Psoas muscle (tissue), 8 donors: Measurements from ENCODE around the gene PGGT1B. TPM values are rescaled to one million over a fixed set of nuclear protein-coding genes. Genes with fewer than 3 reads are reported as not detected.
A peak's percentile ranks its signal among the peaks of the same experiment; 100 is the strongest.
"Not testable (repeated sequence)": the region's sequence is repeated elsewhere in the genome, so short reads cannot be mapped to it uniquely, and the experiment has no call there.

Experiments used
- ATAC-seq, 4 donors: fragments of 200-7000 bp; cut with Tn5 transposase; one replicate each; pipeline ENCODE4 v1.9.1; 2020; ENCODE audit warnings: moderate library complexity in 3 of 4, mild to moderate bottlenecking in 2 of 4
- DNase-seq, 2 donors: peaks; one replicate each; pipeline ENCODE4 v3.0.0-alpha.2; 2020
- H3K27ac ChIP-seq: fragments of 200-600 bp; one replicate; pipeline ENCODE4 v1.8.0; 2022
- H3K27me3 ChIP-seq, 3 donors: fragments of 200-600 bp in 1 of 3; one replicate each; pipeline versions ENCODE4 v1.6.1 to v1.8.0; 2013 to 2022; ENCODE audit warnings: low read length in 2 of 3, mild to moderate bottlenecking in 2 of 3, moderate library complexity in 1 of 3; ENCODE audit not compliant: insufficient read depth in 3 of 3
- H3K36me3 ChIP-seq, 2 donors: fragments of 200-600 bp in 1 of 2; one replicate each; pipeline versions ENCODE4 v1.6.1 to v1.8.0; 2013 to 2022; ENCODE audit warnings: low read depth in 1 of 2, mild to moderate bottlenecking in 1 of 2, moderate library complexity in 1 of 2; ENCODE audit not compliant: insufficient read depth in 1 of 2
- H3K4me1 ChIP-seq: fragments of 200-600 bp; one replicate; pipeline ENCODE4 v1.8.0; 2022
- H3K4me3 ChIP-seq: fragments of 200-600 bp; one replicate; pipeline ENCODE4 v1.8.0; 2022; ENCODE audit warnings: mild to moderate bottlenecking
- H3K9me3 ChIP-seq: fragments of 200-600 bp; one replicate; pipeline ENCODE4 v1.8.0; 2022
- WGBS, 3 donors: extraction: QIAGEN DNeasy Blood & Tissue Kit; methylation state at CpG; one replicate each; pipeline versions ENCODE4 v1.1.6 to v1.1.7; 2013; 5-methylcytosine and 5-hydroxymethylcytosine counted together
- intact Hi-C, 2 donors: fragments of 100-400 bp; cut with DNase I; formaldehyde crosslinking; loops; one replicate each; pipeline versions ENCODE4 v1.11.0 to v1.14.2; 2022
- polyA plus RNA-seq, 3 donors: library from polyadenylated mRNA; stranded (reverse); fragments of 200-250 nt; gene quantifications; one replicate each; pipeline ENCODE4 v1.2.3, GENCODE V29; 2013
- total RNA-seq, 4 donors: library from RNA; stranded (reverse); fragmentation: NEBNext Ultra II Directional in 2 of 4; extraction: Animal tissue kit (Norgen Biotek cat#: 25700) in 2 of 4; gene quantifications; one replicate each; pipeline versions ENCODE4 v1.2.1 to v1.2.4, GENCODE V29; 2021 to 2023
- TF ChIP-seq, protein P1 (sequence below): fragments of 200-600 bp; IDR thresholded peaks from one replicate; pipeline ENCODE4 v1.8.0; 2022; ENCODE audit warnings: antibody characterized with exemption
- donor health status: healthy with polysubstance abuse.
- donor health status: DM: no; HTN: no; CAD: no; lungs with moderate emphysema.
- donor health status: Bipolar disorder and iron deficiency.
- donor health status: healthy.
- donor health status: DM: yes; HTN: yes; CAD: no.
- donor health status: DM: no; HTN: no; CAD: no.
- donor health status: DM: no; HTN: no; CAD: no.
- donor health status: DM: yes; HTN: yes; CAD: no.

The PGGT1B gene
- total and polyA plus RNA-seq, 7 donors, result 2.7 to 29.0 (median 18.4) TPM

DNA sequence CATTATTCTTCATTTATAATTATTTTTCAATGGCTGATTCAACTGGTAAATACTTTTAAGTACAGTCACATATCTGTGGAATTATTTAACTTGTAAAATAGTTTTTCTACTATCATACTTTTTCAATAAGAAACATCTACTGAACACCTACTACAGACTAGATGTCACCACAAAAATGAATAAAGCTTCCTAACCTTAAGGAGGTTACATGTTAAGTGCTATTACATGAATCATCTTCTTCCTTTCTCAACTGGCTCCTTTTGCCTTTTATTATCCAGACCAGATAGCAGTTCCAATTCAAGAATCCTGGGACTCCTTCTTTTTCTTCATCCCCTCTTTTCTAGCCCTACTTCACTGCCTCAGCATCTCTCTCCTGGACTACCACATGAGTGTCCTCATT is 4.7 kb downstream of the PGGT1B start:
- ATAC-seq (no peak), DNase-seq (no peak)
- Histone ChIP-seq H3K36me3 (no peaks in the 10 kb centered on the region), H3K9me3 (no peaks in the 10 kb centered on the region), H3K4me1 (peaks cover 27% of the 10 kb centered on the region), H3K4me3 (no peak overlapping the region), H3K27ac (no peak overlapping the region), H3K27me3 (no peaks in the 10 kb centered on the region)
- TF ChIP-seq, protein P1, sequence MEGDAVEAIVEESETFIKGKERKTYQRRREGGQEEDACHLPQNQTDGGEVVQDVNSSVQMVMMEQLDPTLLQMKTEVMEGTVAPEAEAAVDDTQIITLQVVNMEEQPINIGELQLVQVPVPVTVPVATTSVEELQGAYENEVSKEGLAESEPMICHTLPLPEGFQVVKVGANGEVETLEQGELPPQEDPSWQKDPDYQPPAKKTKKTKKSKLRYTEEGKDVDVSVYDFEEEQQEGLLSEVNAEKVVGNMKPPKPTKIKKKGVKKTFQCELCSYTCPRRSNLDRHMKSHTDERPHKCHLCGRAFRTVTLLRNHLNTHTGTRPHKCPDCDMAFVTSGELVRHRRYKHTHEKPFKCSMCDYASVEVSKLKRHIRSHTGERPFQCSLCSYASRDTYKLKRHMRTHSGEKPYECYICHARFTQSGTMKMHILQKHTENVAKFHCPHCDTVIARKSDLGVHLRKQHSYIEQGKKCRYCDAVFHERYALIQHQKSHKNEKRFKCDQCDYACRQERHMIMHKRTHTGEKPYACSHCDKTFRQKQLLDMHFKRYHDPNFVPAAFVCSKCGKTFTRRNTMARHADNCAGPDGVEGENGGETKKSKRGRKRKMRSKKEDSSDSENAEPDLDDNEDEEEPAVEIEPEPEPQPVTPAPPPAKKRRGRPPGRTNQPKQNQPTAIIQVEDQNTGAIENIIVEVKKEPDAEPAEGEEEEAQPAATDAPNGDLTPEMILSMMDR, result no peak
- intact Hi-C loops, result no loop called here

DNA sequence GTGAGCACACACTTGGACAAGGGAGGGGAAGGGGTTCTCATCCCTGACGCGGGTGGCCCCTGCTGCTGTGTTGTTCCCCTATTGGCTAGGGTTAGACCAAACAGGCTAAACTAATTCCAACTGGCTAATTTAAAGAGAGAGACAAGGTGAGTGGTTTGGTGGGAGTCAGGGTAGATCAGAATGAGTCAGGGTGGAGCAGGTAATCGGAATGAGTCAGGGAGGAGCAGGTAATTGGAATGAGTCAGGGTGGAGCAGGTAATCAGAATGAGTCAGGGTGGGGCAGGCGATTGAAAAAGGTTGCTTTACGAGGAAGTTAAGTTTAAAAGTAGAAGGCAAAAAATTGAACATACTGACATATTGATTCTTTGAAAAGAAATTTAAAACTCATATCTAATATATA is 13.3 kb downstream of the PGGT1B start:
- not testable (repeated sequence) for H3K4me1 ChIP-seq, H3K27ac ChIP-seq, H3K36me3 ChIP-seq, H3K9me3 ChIP-seq, H3K27me3 ChIP-seq, ATAC-seq, DNase-seq, H3K4me3 ChIP-seq
- 74 to 81% (median 74%) methylated on average over 5 of the region's 5 CpGs for WGBS, 3 donors
- intact Hi-C loops, result loop anchor here (5.0 kb wide), 2 partner anchors 152 to 1637 kb away; no protein-coding TSS in a partner anchor

DNA sequence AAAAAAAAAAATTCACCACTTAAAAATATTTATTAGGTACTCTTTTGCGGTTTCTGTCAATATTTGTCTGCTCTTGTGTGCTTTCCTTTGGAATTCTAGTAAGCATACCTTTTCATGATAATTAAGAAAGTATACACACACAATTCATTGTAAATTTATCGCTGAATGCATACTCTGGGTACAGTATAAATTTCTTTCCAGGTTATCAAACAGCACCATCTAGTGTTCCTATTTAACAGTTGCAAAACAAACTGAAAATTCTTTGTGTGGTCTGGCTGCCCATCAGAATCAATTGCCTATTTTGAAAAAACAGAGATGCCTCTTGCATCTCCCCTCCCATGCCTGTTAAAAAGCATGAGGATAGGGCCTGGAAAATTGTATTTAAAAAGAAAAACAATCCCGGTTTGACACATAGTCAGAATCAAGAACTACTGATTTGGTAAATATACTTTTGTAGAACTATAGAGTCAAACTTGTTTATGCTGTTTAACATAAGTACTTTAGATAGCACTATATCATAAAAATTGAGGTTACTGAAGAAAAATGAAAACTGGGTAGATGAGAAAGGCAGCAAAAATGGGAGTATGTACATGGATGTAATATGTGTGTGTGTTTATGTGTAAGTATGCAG is 16.2 kb downstream of the PGGT1B start:
- H3K27me3 ChIP-seq, result no peaks in the 10 kb centered on the region
- intact Hi-C loops, result loop anchor here (1.0 to 5.0 kb wide), 3 partner anchors 148 to 1634 kb away; no protein-coding TSS in a partner anchor
- peak in 3 of 4 donors; percentile 37 to 77 (median 63) for ATAC-seq

GRCh38 chr5:115243412-115243811 is 19.3 kb downstream of the PGGT1B start:
- Histone ChIP-seq H3K4me1 (peaks cover 23% of the 10 kb centered on the region), H3K9me3 (no peaks in the 10 kb centered on the region), H3K27me3 (no peaks in the 10 kb centered on the region), H3K4me3 (no peak overlapping the region), H3K36me3 (peaks cover 4 to 37% of the 10 kb centered on the region in 2 donors), H3K27ac (no peak overlapping the region)
- DNase-seq (no peak), ATAC-seq (peak in 3 of 4 donors; percentile 43 to 62 (median 59))
- intact Hi-C loops, result no loop called here
- TF ChIP-seq, protein P1, result no peak

More for the DNA sequence above, 16.2 kb downstream of the PGGT1B start:
- TF ChIP-seq, protein P1, result peak; percentile 74
- peaks cover 0 to 12% of the 10 kb centered on the region in 2 donors for H3K36me3 ChIP-seq
- WGBS, 3 donors, result 27 to 40% (median 36%) methylated on average over 3 of the region's 3 CpGs
- H3K4me3 ChIP-seq, result no peak overlapping the region
- no peaks in the 10 kb centered on the region for H3K9me3 ChIP-seq
- peaks cover 23% of the 10 kb centered on the region for H3K4me1 ChIP-seq
- no peak overlapping the region for H3K27ac ChIP-seq
- DNase-seq, result no peak

- H3K27me3 ChIP-seq, result no peaks in the 10 kb centered on the region
- DNase-seq (no peak), ATAC-seq (peak; percentile 51 to 88 (median 70))
- no peak overlapping the region for H3K27ac ChIP-seq
- peaks cover 23% of the 10 kb centered on the region for H3K4me1 ChIP-seq
- H3K36me3 ChIP-seq, result peaks cover 4 to 49% of the 10 kb centered on the region in 2 donors
- no peaks in the 10 kb centered on the region for H3K9me3 ChIP-seq
- WGBS, 3 donors, result 46 to 57% (median 48%) methylated on average over 4 of the region's 4 CpGs
- TF ChIP-seq, protein P1, result no peak
- no peak overlapping the region for H3K4me3 ChIP-seq
- intact Hi-C loops, result no loop called here
These were observed 20.6 kb downstream of the PGGT1B start for GRCh38 chr5:115241881-115242642.
